Parathyroid adenoma (tissue), 2 donors: Measurements from ENCODE around the gene TMEM255B.

Source experiments
- H2AFZ ChIP-seq: fragments of 300-600 bp; sonication (generic); one replicate; pipeline ENCODE4 v1.7.0; 2017; ENCODE audit warnings: antibody characterized with exemption, mild to moderate bottlenecking
- H3K27ac ChIP-seq: fragments of 300-600 bp; sonication (generic); one replicate; pipeline ENCODE4 v1.7.0; 2017
- H3K27me3 ChIP-seq: fragments of 300-600 bp; sonication (generic); one replicate; pipeline ENCODE4 v1.7.0; 2017; ENCODE audit warnings: low read length; ENCODE audit not compliant: control insufficient read depth, insufficient read depth
- H3K36me3 ChIP-seq: fragments of 300-600 bp; sonication (generic); one replicate; pipeline ENCODE4 v1.7.0; 2017; ENCODE audit warnings: low read length; ENCODE audit not compliant: control insufficient read depth, insufficient read depth
- H3K4me1 ChIP-seq: fragments of 300-600 bp; sonication (generic); one replicate; pipeline ENCODE4 v1.7.0; 2017; ENCODE audit warnings: control low read depth
- H3K4me2 ChIP-seq: fragments of 300-600 bp; sonication (generic); one replicate; pipeline ENCODE4 v1.7.0; 2017; ENCODE audit warnings: low read length
- H3K4me3 ChIP-seq: fragments of 300-600 bp; sonication (generic); one replicate; pipeline ENCODE4 v1.7.0; 2017; ENCODE audit warnings: low read depth, low read length
- H3K79me2 ChIP-seq: fragments of 300-600 bp; sonication (generic); one replicate; pipeline ENCODE4 v1.7.0; 2017; ENCODE audit warnings: control low read depth
- H3K9ac ChIP-seq: fragments of 300-600 bp; sonication (generic); one replicate; pipeline ENCODE4 v1.7.0; 2017; ENCODE audit warnings: mild to moderate bottlenecking
- H3K9me3 ChIP-seq: fragments of 300-600 bp; sonication (generic); one replicate; pipeline ENCODE4 v1.7.0; 2017; ENCODE audit warnings: low read length; ENCODE audit not compliant: control insufficient read depth
- CTCF ChIP-seq: fragments of 300-600 bp; sonication (generic); IDR thresholded peaks from one replicate; pipeline ENCODE4 v1.7.0; 2017; ENCODE audit warnings: antibody characterized with exemption, mild to moderate bottlenecking
- donor health status: primary hyperparathyroidism.

The TMEM255B gene

GRCh38 chr13:113804017-113804702 lies 45.1 kb downstream of the TMEM255B start:
- H3K4me1 ChIP-seq = no peaks in the 10 kb centered on the region
- no peak overlapping the region for H3K4me3 ChIP-seq
- H3K4me2 ChIP-seq = no peak overlapping the region
- no peaks in the 10 kb centered on the region for H3K9me3 ChIP-seq
- H3K27ac ChIP-seq = no peak overlapping the region
- H2AFZ ChIP-seq = no peak overlapping the region
- no peak for TF ChIP-seq CTCF
- H3K27me3 ChIP-seq = no peaks in the 10 kb centered on the region
- H3K36me3 ChIP-seq = no peaks in the 10 kb centered on the region
- H3K79me2 ChIP-seq = no peaks in the 10 kb centered on the region
- no peak overlapping the region for H3K9ac ChIP-seq

DNA sequence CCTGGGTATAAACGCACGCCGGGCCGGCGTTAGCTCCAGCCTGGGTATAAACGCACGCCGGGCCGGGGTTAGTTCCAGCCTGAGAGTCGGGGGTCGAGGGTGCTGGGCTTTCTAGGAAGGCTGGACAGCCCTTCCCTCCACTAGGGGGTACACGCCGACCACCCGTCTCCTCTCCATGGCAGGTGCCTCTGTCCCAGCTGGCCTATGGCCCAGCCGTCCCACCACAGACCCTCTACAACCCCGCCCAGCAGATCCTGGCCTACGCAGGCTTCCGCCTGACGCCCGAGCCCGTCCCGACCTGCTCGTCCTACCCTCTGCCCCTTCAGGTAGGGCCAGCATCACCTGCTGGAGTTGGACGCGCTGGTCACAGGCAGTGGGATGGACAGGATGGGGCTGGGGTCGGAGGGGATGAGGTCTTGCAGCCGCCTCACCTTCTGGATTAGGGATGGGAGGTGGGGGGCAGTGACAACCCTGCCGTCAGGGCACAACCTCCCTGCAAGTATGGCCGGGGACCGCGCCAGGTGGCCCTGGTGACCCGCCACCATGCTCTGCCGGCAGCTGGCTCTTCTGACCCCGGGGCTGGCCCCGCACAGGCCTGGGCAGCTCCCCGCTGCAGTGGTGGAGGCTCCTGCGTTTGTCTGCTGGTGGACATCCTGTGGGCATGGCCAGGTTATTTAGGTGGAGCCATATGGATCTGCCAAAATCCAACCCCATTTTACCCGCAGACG lies 45.8 kb downstream of the TMEM255B start:
- no peak for TF ChIP-seq CTCF
- Histone ChIP-seq H3K4me1 (no peaks in the 10 kb centered on the region), H3K27ac (no peak overlapping the region), H3K4me3 (no peak overlapping the region), H3K9me3 (no peaks in the 10 kb centered on the region), H2AFZ (no peak overlapping the region), H3K36me3 (no peaks in the 10 kb centered on the region), H3K79me2 (no peaks in the 10 kb centered on the region), H3K9ac (no peak overlapping the region), H3K4me2 (no peak overlapping the region), H3K27me3 (no peaks in the 10 kb centered on the region)

DNA sequence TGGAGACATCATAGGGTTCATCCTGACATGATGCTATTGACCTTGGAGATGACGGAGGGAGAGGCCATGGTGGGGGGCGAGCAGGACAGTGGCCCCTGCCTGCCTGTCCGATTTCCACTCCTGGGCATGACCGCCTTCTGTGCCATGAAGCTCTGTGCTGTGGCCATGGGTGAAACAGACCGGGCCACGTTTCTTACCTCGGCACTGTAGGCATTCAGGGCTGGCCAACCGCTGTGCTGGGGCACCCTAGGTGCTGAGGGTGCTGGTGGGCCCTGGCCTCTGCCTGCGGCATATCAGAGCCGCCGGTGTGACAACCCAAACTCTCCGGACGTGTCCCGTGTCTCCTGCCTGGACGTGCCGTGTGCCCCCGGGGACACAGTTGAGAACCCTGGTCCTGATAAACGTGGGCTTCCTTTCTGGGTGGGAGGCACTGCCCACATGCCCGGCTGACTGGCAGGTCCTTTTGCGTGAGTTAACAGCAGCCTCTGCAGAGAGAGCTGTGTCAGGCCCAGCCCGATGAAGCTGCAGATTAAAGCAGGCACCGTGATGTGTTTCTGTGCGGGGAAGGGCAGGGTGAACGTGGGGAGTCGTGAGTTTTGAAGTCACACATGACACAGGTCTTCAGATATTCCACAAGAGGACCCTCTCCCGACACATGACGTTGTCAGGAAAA lies 46.5 kb downstream of the TMEM255B start:
- no peak overlapping the region for H3K9ac ChIP-seq
- no peak overlapping the region for H2AFZ ChIP-seq
- no peak overlapping the region for H3K27ac ChIP-seq

GRCh38 chr13:113806104-113806471 lies 47.1 kb downstream of the TMEM255B start:
- H3K79me2 ChIP-seq = no peaks in the 10 kb centered on the region
- H3K4me3 ChIP-seq = no peak overlapping the region
- no peak overlapping the region for H3K4me2 ChIP-seq
- H2AFZ ChIP-seq = no peak overlapping the region
- no peaks in the 10 kb centered on the region for H3K27me3 ChIP-seq
- H3K4me1 ChIP-seq = no peaks in the 10 kb centered on the region
- TF ChIP-seq CTCF = no peak
- no peak overlapping the region for H3K27ac ChIP-seq
- H3K36me3 ChIP-seq = no peaks in the 10 kb centered on the region
- no peak overlapping the region for H3K9ac ChIP-seq
- no peaks in the 10 kb centered on the region for H3K9me3 ChIP-seq

More for the DNA sequence above, 46.5 kb downstream of the TMEM255B start:
- no peak for TF ChIP-seq CTCF
- Histone ChIP-seq H3K79me2 (no peaks in the 10 kb centered on the region), H3K4me1 (no peaks in the 10 kb centered on the region), H3K4me2 (no peak overlapping the region), H3K36me3 (no peaks in the 10 kb centered on the region), H3K27me3 (no peaks in the 10 kb centered on the region), H3K9me3 (no peaks in the 10 kb centered on the region), H3K4me3 (no peak overlapping the region)
